Lung (tissue), 12 donors: ENCODE data around the gene NDFIP1. TPM values are rescaled to one million over a fixed set of nuclear protein-coding genes. Genes with fewer than 3 reads are reported as not detected.

ENCODE experiments used
- ATAC-seq: fragments of 200-7000 bp; cut with Tn5 transposase; one replicate; pipeline ENCODE4 v1.9.1; 2020; ENCODE audit warnings: moderate number of reproducible peaks; ENCODE audit not compliant: insufficient read depth, low FRiP score
- DNase-seq, 3 donors: peaks; one replicate each; pipeline ENCODE4 v3.0.0-alpha.2; 2013 to 2017
- H3K27ac ChIP-seq, 2 donors: one replicate each; pipeline ENCODE4 v1.5.1; 2013; ENCODE audit warnings: mild to moderate bottlenecking in 2 of 2, moderate library complexity in 2 of 2, control low read depth in 1 of 2, inconsistent platforms in 1 of 2, low read depth in 1 of 2, low read length in 1 of 2
- H3K27me3 ChIP-seq, 3 donors: one replicate each; pipeline ENCODE4 v1.5.1; 2013; ENCODE audit warnings: low read length in 2 of 3; ENCODE audit not compliant: control insufficient read depth in 3 of 3, insufficient read depth in 3 of 3
- H3K36me3 ChIP-seq, 4 donors: one replicate each; pipeline ENCODE4 v1.5.1; 2013; ENCODE audit warnings: low read length in 4 of 4, mild to moderate bottlenecking in 1 of 4, moderate library complexity in 1 of 4; ENCODE audit not compliant: control insufficient read depth in 4 of 4, insufficient read depth in 4 of 4
- H3K4me1 ChIP-seq, 5 donors: one replicate each; pipeline ENCODE4 v1.5.1; 2013; ENCODE audit warnings: low read length in 5 of 5, mild to moderate bottlenecking in 2 of 5, moderate library complexity in 1 of 5; ENCODE audit not compliant: control insufficient read depth in 5 of 5, insufficient read depth in 5 of 5
- H3K4me3 ChIP-seq: one replicate; pipeline ENCODE4 v1.5.1; 2013; ENCODE audit warnings: mild to moderate bottlenecking, control low read depth, moderate library complexity
- H3K9ac ChIP-seq, 2 donors: one replicate each; pipeline ENCODE4 v1.5.1; 2013; ENCODE audit warnings: low read length in 2 of 2, control low read depth in 1 of 2; ENCODE audit not compliant: insufficient read depth in 1 of 2
- H3K9me3 ChIP-seq, 4 donors: one replicate each; pipeline ENCODE4 v1.5.1; 2013; ENCODE audit warnings: low read length in 3 of 4, mild to moderate bottlenecking in 1 of 4, moderate library complexity in 1 of 4; ENCODE audit not compliant: control insufficient read depth in 4 of 4, insufficient read depth in 3 of 4
- WGBS, 2 donors: extraction: QIAGEN DNeasy Blood & Tissue Kit; methylation state at CpG; one replicate each; pipeline ENCODE4 v1.1.7; 2013; 5-methylcytosine and 5-hydroxymethylcytosine counted together
- polyA plus RNA-seq, 2 donors: library from polyadenylated mRNA; stranded (reverse); fragments of 200-250 nt; gene quantifications; one replicate each; pipeline ENCODE4 v1.2.1, GENCODE V29; 2013
- total RNA-seq, 2 donors: library from RNA; depleted of rRNA in 1 of 2; stranded (reverse); fragments of >200 nt in 1 of 2; gene quantifications; one replicate each; pipeline ENCODE4 v1.2.1, GENCODE V29; 2014 to 2021
- TF ChIP-seq, protein P1 (sequence below): IDR thresholded peaks from 2 replicates; pipeline ENCODE4 v1.5.1; 2012; ENCODE audit warnings: mild to moderate bottlenecking; ENCODE audit errors: control extremely low read depth, extremely low read depth
- donor health status: control.
- donor health status: control.
- donor health status: Bipolar disorder and iron deficiency.
- donor health status: healthy.
- donor health status: DM: yes; HTN: yes; CAD: no.

NDFIP1 gene
- total and polyA plus RNA-seq, 4 donors: 31.5 to 106 (median 68.4) TPM

DNA sequence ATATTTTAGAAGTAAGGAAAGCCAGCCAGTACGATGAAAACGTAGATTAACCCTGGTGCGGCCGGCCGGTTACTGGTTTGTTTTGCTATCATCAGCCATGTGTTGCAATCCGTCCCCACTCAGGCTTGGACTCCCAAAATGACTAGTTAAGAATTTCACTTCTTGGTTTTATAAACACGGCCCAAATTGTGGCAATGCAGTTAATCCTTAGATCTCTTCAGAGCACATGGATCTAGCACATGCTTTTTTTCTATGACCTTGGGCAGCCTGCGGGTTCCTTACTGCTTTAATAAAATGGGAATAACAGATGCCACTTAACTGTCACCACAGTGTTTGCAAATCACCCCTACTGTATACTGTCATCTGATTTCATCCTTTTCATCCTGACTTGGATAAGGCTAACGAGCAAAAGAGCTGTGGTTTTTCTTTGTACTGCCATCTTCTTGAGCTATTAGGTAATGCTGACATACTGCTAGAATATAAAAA is 1.5 kb downstream of the NDFIP1 start:
- 2 to 3% methylated on average over 9 of the region's 9 CpGs for whole genome bisulfite sequencing, 2 donors
- peaks cover 3 to 22% (median 6%) of the 10 kb centered on the region in 5 donors for H3K4me1 ChIP-seq
- no peaks in the 10 kb centered on the region for H3K27me3 ChIP-seq
- peak overlapping the region; percentile 83 to 90 for H3K9ac ChIP-seq
- TF ChIP-seq, protein P1, sequence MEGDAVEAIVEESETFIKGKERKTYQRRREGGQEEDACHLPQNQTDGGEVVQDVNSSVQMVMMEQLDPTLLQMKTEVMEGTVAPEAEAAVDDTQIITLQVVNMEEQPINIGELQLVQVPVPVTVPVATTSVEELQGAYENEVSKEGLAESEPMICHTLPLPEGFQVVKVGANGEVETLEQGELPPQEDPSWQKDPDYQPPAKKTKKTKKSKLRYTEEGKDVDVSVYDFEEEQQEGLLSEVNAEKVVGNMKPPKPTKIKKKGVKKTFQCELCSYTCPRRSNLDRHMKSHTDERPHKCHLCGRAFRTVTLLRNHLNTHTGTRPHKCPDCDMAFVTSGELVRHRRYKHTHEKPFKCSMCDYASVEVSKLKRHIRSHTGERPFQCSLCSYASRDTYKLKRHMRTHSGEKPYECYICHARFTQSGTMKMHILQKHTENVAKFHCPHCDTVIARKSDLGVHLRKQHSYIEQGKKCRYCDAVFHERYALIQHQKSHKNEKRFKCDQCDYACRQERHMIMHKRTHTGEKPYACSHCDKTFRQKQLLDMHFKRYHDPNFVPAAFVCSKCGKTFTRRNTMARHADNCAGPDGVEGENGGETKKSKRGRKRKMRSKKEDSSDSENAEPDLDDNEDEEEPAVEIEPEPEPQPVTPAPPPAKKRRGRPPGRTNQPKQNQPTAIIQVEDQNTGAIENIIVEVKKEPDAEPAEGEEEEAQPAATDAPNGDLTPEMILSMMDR: no peak
- peak; percentile 60 to 84 (median 83) for DNase-seq
- peak overlapping the region; percentile 95 for H3K4me3 ChIP-seq
- no peaks in the 10 kb centered on the region for H3K36me3 ChIP-seq
- peak overlapping the region in 1 of 2 donors; percentile 100 for H3K27ac ChIP-seq
- no peaks in the 10 kb centered on the region for H3K9me3 ChIP-seq
- no peak for ATAC-seq

DNA sequence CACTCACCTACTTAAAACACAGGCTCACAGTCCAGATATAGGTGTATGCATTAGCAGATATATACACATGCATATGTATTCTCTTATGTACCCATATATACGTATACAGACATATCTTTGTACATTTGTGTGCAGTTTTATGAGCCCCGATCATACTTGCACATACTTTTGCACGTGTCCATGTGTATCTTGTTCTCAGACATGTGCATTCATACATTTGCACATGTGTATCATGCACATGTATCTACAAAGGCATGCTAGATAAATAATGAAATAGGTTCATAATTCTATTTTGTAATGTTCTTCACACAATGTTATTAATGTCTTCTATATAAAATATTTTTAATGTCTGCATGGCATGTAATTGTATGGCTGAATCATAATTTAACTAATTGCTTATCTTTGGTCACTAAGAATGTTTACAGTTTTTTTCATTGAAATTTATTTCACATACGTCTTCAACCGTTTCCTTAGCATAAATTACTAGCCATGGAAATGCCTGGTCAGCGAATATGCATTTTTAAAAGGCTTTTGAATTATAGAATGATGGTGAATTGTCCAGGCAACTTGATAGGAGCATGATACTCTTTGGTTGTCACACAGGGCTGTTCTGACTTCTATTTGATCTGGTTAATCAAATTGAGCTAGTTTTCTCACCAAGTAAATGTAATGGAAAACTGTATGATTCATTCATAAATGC is 2.6 kb downstream of the NDFIP1 start:
- Histone ChIP-seq H3K4me3 (no peak overlapping the region), H3K36me3 (no peaks in the 10 kb centered on the region), H3K9me3 (no peaks in the 10 kb centered on the region), H3K27me3 (no peaks in the 10 kb centered on the region), H3K9ac (no peak overlapping the region), H3K27ac (no peak overlapping the region), H3K4me1 (peaks cover 3 to 24% (median 6%) of the 10 kb centered on the region in 5 donors)
- TF ChIP-seq, protein P1: no peak
- no peak for DNase-seq
- 74 to 81% methylated on average over 6 of the region's 6 CpGs for WGBS, 2 donors
- ATAC-seq: no peak

DNA sequence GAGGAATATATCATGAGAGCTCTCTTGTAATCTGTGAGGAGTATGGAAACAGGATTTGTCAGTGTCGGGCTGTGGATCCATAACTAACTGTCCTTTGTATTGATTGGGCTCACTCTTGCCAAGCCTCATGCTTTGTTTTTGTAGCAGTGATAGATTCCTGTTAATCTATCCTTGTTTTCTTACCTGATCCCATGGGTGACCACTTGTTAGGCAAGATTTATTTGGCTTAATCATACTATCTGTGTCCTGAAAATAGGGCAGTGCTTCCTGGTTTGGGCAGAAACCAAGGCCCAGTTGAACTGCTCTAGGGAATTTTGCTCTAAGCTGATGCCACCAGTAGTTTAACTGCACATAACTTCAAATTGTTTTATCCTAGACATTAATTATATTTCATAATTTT is 6.1 kb downstream of the NDFIP1 start:
- Histone ChIP-seq H3K27me3 (no peaks in the 10 kb centered on the region), H3K4me3 (no peak overlapping the region), H3K36me3 (peaks cover 0 to 2% (median 0%) of the 10 kb centered on the region in 4 donors), H3K4me1 (peaks cover 0 to 45% (median 22%) of the 10 kb centered on the region in 5 donors), H3K27ac (no peak overlapping the region), H3K9ac (no peak overlapping the region), H3K9me3 (no peaks in the 10 kb centered on the region)
- DNase-seq (no peak), ATAC-seq (no peak)
- 96 to 100% methylated on average over 1 of the region's 1 CpG for WGBS, 2 donors
- TF ChIP-seq, protein P1: no peak
